ENCODE data around the gene SPTBN5.

- no peak for TF ChIP-seq TAF1 (IDR thresholded peaks at IDR 0.05; ENCODE audit: borderline replicate concordance, insufficient read depth, low read length)
- no peak for TF ChIP-seq REST (IDR thresholded peaks at IDR 0.05; ENCODE audit: insufficient read depth in 1 of 2, low read depth in 2 of 2, low read length in 2 of 2)
- no peak for TF ChIP-seq POLR2AphosphoS5 (IDR thresholded peaks at IDR 0.05; ENCODE audit: low read depth, low read length)
- TF ChIP-seq FOXP2 (optimal IDR thresholded peaks at IDR 0.05; ENCODE audit: borderline replicate concordance, extremely low read depth, extremely low read length, insufficient read depth), result no peak
Measured at GRCh38 chr15:41894791-41895463, 1.1 kb upstream of the SPTBN5 start.
